ENCODE data around the gene ATE1.

DNA sequence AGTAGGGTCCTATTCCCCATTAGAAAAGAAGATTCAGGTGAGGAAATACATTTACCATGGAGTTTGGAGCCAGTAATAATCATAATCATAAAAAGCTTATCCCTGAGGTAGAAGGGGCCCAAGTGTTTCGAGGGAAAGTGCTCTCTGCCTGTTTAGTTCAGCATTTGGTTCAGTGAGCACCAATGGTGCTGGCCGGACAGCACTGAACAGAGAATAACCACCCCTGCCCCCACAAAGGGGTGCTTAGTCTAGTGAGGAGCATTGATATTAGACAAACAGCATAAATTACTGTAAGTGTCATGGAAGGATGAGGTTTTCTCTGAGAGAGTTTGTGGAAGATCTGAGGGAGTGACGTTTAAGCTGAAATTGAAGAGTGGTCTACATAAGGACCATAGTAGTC, 21.6 kb upstream of the ATE1 start:
- TF ChIP-seq, protein P1, sequence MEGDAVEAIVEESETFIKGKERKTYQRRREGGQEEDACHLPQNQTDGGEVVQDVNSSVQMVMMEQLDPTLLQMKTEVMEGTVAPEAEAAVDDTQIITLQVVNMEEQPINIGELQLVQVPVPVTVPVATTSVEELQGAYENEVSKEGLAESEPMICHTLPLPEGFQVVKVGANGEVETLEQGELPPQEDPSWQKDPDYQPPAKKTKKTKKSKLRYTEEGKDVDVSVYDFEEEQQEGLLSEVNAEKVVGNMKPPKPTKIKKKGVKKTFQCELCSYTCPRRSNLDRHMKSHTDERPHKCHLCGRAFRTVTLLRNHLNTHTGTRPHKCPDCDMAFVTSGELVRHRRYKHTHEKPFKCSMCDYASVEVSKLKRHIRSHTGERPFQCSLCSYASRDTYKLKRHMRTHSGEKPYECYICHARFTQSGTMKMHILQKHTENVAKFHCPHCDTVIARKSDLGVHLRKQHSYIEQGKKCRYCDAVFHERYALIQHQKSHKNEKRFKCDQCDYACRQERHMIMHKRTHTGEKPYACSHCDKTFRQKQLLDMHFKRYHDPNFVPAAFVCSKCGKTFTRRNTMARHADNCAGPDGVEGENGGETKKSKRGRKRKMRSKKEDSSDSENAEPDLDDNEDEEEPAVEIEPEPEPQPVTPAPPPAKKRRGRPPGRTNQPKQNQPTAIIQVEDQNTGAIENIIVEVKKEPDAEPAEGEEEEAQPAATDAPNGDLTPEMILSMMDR (IDR thresholded peaks at IDR 0.05), result no peak
- TF ChIP-seq POLR2AphosphoS5 (IDR thresholded peaks at IDR 0.05), result no peak
- no peak for TF ChIP-seq EP300 (IDR thresholded peaks at IDR 0.05)

Data from sigmoid colon (tissue), 4 donors.